Measurements from ENCODE around the gene PSMA6. TPM values are rescaled to one million over a fixed set of nuclear protein-coding genes. Genes with fewer than 3 reads are reported as not detected.
A peak's percentile ranks its signal among the peaks of the same experiment; 100 is the strongest.

PSMA6 gene
- total and polyA plus RNA-seq, 2 of the 8 experiments (the other 6 are each of a cell fraction or from before 2014, with no cell fraction given), result 180 to 238 TPM

DNA sequence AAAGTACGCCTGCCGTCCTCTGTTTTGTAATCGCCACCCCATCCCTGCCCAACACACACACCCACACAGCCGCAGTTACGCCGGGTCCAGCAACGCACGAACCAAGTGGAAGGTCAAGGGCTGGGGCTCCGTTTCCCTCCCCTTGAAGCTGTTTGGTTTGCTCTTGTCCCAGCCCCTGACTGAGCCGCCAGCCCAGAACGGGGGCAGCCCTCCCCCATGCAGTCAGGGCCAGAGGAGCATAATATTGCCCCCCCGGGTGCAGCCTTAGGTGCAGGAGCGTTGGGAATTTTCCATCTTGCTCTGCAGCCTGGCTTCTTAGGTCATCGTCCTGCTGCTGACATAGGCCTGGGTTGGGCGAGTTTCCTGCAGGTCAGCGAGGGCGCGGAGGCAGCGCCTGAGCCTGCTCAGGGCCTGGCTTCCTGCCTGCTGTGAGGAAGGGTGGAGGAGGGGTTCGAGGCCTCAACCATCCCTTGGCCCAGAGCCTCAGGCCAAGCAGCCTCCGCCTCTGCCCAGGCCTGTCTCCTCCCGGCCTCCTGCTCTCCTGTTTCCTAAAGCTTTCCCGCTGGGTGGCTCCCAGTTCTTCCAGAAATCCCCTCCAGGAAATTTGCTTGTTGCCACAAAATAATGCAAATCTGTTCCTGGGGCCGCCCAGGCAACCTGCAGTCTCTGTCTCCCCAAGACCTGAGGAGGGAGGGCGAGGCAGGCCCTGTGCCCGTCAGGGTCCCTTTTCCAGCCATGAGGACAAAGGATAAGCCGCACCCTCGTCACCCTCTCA lies 44.5 kb downstream of the PSMA6 start:
- H2BK12ac ChIP-seq (ENCODE audit: low read depth, low read length), result peak overlapping the region; percentile 75; the same call in 1 of the 2 replicates
- no peaks in the 10 kb centered on the region for H3K9me3 ChIP-seq (ENCODE audit: insufficient read depth in 2 of 2, low read depth in 1 of 2, low read length in 1 of 2)
- POLR2A ChIA-PET (ENCODE audit: partially characterized antibody), result interaction anchor here (0.7 to 1.8 kb wide), 3 partner anchors 14 to 68 kb away, joined by 3 to 6 read pairs (median 4); partner anchors contain the start of genes NFKBIA and PSMA6
- TF ChIP-seq CREB1 (IDR thresholded peaks at IDR 0.05) (peak; percentile 62), MAX (IDR thresholded peaks at IDR 0.05) (peak; percentile 39; the same call in 1 of the 2 replicates), SP4 (IDR thresholded peaks at IDR 0.05; ENCODE audit: low read length) (no peak), SP1 (IDR thresholded peaks at IDR 0.05; ENCODE audit: low read depth, low read length) (0 out of 2 replicates have a peak, but pooled peaks have one; percentile 12), EP300 (IDR thresholded peaks at IDR 0.05; ENCODE audit: borderline replicate concordance in 1 of 2, low read depth in 2 of 2, low read length in 2 of 2) (0 out of 3 replicates have a peak, but pooled peaks of 1 of the 2 experiments have one; percentile 14), MAFK (IDR thresholded peaks at IDR 0.05; ENCODE audit: low read depth, low read length) (no peak)
- no peak overlapping the region for H3K23ac ChIP-seq (ENCODE audit: insufficient read length)
- peak overlapping the region; percentile 17 for H4K8ac ChIP-seq (ENCODE audit: extremely low read depth, insufficient read depth, low read length)
- peak overlapping the region; percentile 84; the same call in 1 of the 2 replicates for H2BK5ac ChIP-seq (ENCODE audit: low read depth, low read length)
- H3K18ac ChIP-seq (ENCODE audit: extremely low read depth, low read length), result peak overlapping the region; percentile 25; the same call in 1 of the 2 replicates
- no peaks in the 10 kb centered on the region for H3K79me2 ChIP-seq (ENCODE audit: control insufficient read depth in 1 of 2, insufficient read depth in 2 of 2, low read length in 2 of 2)
- DNase-seq (ENCODE audit: low read depth in 1 of 2, low spot score in 2 of 2), result peak in 1 of 2 experiments; percentile 64
- peak overlapping the region; percentile 89 for H2AFZ ChIP-seq (ENCODE audit: low read length)
- peak overlapping the region; percentile 46 for H4K5ac ChIP-seq (ENCODE audit: insufficient read length, low read depth, low read length)
- H3K23me2 ChIP-seq (ENCODE audit: low read depth, low read length), result no peaks in the 10 kb centered on the region
- H3K27ac ChIP-seq (ENCODE audit: low read depth, low read length), result peak overlapping the region; percentile 59; the same call in 1 of the 2 replicates
- H2AK5ac ChIP-seq (ENCODE audit: low read depth, low read length), result 0 out of 2 replicates have a peak overlapping the region, but pooled peaks have one; percentile 66
- H3K27me3 ChIP-seq (replicated peaks in 1 of 4; ENCODE audit: control insufficient read depth in 3 of 4, extremely low read depth in 1 of 4, insufficient read depth in 3 of 4, low read length in 3 of 4), result no peaks in the 10 kb centered on the region
- H3K36me3 ChIP-seq (ENCODE audit: control insufficient read depth in 2 of 4, insufficient read depth in 4 of 4, low read length in 3 of 4), result no peaks in the 10 kb centered on the region
- no peak overlapping the region for H3K14ac ChIP-seq (ENCODE audit: insufficient read length)
- no peak overlapping the region for H3K56ac ChIP-seq (replicated peaks; ENCODE audit: insufficient read length, low read depth, low read length)
- H2BK20ac ChIP-seq (ENCODE audit: low read length), result 0 out of 2 replicates have a peak overlapping the region, but pooled peaks have one; percentile 92
- H3K4me1 ChIP-seq (replicated peaks in 1 of 4; ENCODE audit: control insufficient read depth in 3 of 4, insufficient read depth in 4 of 4, low read length in 3 of 4), result peaks cover 6 to 36% (median 28%) of the 10 kb centered on the region in 4 experiments
- no peaks in the 10 kb centered on the region for H3K79me1 ChIP-seq (ENCODE audit: low read depth, low read length)
- no peak for FAIRE-seq
- peak overlapping the region; percentile 45 for H2BK120ac ChIP-seq (replicated peaks; ENCODE audit: low read depth, low read length)
- H4K20me1 ChIP-seq (replicated peaks in 1 of 2; ENCODE audit: control insufficient read depth in 1 of 2, insufficient read depth in 2 of 2, low read length in 2 of 2), result no peaks in the 10 kb centered on the region
- CTCF ChIA-PET (ENCODE audit: partially characterized antibody), result interaction anchor here (0.8 to 1.5 kb wide), 6 partner anchors 8 to 71 kb away, joined by 3 to 8 read pairs (median 3); no protein-coding TSS in a partner anchor
- H3K4me3 ChIP-seq (ENCODE audit: extremely low read depth in 1 of 4, insufficient read depth in 2 of 4, low read depth in 3 of 4, low read length in 4 of 4), result no peak overlapping the region
- H3K4ac ChIP-seq (replicated peaks; ENCODE audit: insufficient read length, low read depth, low read length), result no peak overlapping the region
- peak overlapping the region; percentile 65; the same call in 1 of the 2 replicates for H2BK15ac ChIP-seq (ENCODE audit: low read length)
- peak overlapping the region in 1 of 2 experiments; percentile 25; a peak in 3 of 4 replicates for H3K4me2 ChIP-seq (ENCODE audit: insufficient read depth in 1 of 2, low read depth in 2 of 2, low read length in 2 of 2)
- peak overlapping the region; percentile 88 for H4K91ac ChIP-seq (replicated peaks; ENCODE audit: insufficient read length, low read length)
- WGBS, 2 experiments (ENCODE audit: extremely low coverage in 1 of 2, insufficient coverage in 1 of 2, insufficient read length in 1 of 2, insufficient replicate concordance in 2 of 2, low coverage in 1 of 2, low lambda C conversion rate in 2 of 2, missing lambda C conversion rate in 1 of 2), result 65% methylated on average over 24 of the region's 28 CpGs; no CpG with 5 or more reads in 1 of the 2 experiments
- peak overlapping the region in 1 of 4 experiments; percentile 35; a peak in 2 of 7 replicates for H3K9ac ChIP-seq (replicated peaks in 1 of 4; ENCODE audit: extremely low read depth in 1 of 4, low read depth in 3 of 4, low read length in 3 of 4)
